DOHH2 (cell line): ENCODE results near the gene KCNQ1.

Experiments used
- H3F3A ChIP-seq: fragments of 200-600 bp; sonication (generic), shearing (Covaris generic); 2 replicates; pipeline ENCODE4 v1.6.0; 2016; ENCODE audit warnings: antibody characterized with exemption, mild to moderate bottlenecking; ENCODE audit not compliant: control insufficient read depth, insufficient read depth
- H3K27ac ChIP-seq: fragments of 200-600 bp; sonication (generic); 2 replicates; pipeline ENCODE4 v1.5.1; 2014; ENCODE audit warnings: low read depth, mild to moderate bottlenecking, low read length, moderate library complexity
- H3K27me3 ChIP-seq: fragments of 200-600 bp; sonication (generic); 2 replicates; pipeline ENCODE4 v1.6.1; 2014; ENCODE audit warnings: mild to moderate bottlenecking, low read length, mixed read lengths; ENCODE audit not compliant: control insufficient read depth
- H3K36me3 ChIP-seq: fragments of 200-600 bp; sonication (generic); 2 replicates; pipeline ENCODE4 v1.6.1; 2014; ENCODE audit warnings: mild to moderate bottlenecking, low read length, moderate library complexity, mixed read lengths; ENCODE audit not compliant: control insufficient read depth
- H3K4me1 ChIP-seq: fragments of 200-600 bp; sonication (generic); 2 replicates; pipeline ENCODE4 v1.6.1; 2014; ENCODE audit warnings: mild to moderate bottlenecking, low read length, mixed read lengths; ENCODE audit not compliant: control insufficient read depth
- H3K4me2 ChIP-seq: fragments of 200-600 bp; sonication (generic); 2 replicates; pipeline ENCODE4 v1.6.0; 2014; ENCODE audit warnings: mild to moderate bottlenecking, low read length, moderate library complexity
- H3K4me3 ChIP-seq: fragments of 200-600 bp; sonication (generic); 2 replicates; pipeline ENCODE4 v1.5.1; 2014; ENCODE audit warnings: mild to moderate bottlenecking, low read length, mixed read lengths
- H3K79me2 ChIP-seq: fragments of 200-600 bp; sonication (generic); 2 replicates; pipeline ENCODE4 v1.6.1; 2014; ENCODE audit warnings: mild to moderate bottlenecking, low read length, mixed read lengths; ENCODE audit not compliant: control insufficient read depth
- H3K9me2 ChIP-seq: fragments of 200-600 bp; sonication (generic); replicated peaks from 2 replicates; pipeline ENCODE4 v1.6.1; 2014; ENCODE audit warnings: mild to moderate bottlenecking, low read length, mixed read lengths; ENCODE audit not compliant: control insufficient read depth
- H3K9me3 ChIP-seq: fragments of 200-600 bp; sonication (generic); 2 replicates; pipeline ENCODE4 v1.6.1; 2014; ENCODE audit warnings: antibody characterized with exemption, low read length, mixed read lengths; ENCODE audit not compliant: control insufficient read depth, insufficient read depth
- H4K20me1 ChIP-seq: fragments of 200-600 bp; sonication (generic); 2 replicates; pipeline ENCODE4 v1.6.0; 2014; ENCODE audit warnings: low read depth, mild to moderate bottlenecking, antibody characterized with exemption, low read length, moderate library complexity; ENCODE audit not compliant: control insufficient read depth, insufficient read depth
- EZH2phosphoT487 ChIP-seq: fragments of 200-600 bp; sonication (generic); IDR thresholded peaks from 2 replicates; pipeline ENCODE4 v1.6.1; 2017; ENCODE audit warnings: borderline replicate concordance, mild to moderate bottlenecking, antibody characterized with exemption, low read length, moderate library complexity, mixed read lengths
- TF ChIP-seq, protein P1 (sequence below): fragments of 200-600 bp; sonication (generic); IDR thresholded peaks from one replicate; pipeline ENCODE4 v1.5.1; 2014; ENCODE audit warnings: antibody characterized with exemption, mild to moderate bottlenecking, low read depth, low read length; ENCODE audit not compliant: poor library complexity, severe bottlenecking

KCNQ1 gene

DNA sequence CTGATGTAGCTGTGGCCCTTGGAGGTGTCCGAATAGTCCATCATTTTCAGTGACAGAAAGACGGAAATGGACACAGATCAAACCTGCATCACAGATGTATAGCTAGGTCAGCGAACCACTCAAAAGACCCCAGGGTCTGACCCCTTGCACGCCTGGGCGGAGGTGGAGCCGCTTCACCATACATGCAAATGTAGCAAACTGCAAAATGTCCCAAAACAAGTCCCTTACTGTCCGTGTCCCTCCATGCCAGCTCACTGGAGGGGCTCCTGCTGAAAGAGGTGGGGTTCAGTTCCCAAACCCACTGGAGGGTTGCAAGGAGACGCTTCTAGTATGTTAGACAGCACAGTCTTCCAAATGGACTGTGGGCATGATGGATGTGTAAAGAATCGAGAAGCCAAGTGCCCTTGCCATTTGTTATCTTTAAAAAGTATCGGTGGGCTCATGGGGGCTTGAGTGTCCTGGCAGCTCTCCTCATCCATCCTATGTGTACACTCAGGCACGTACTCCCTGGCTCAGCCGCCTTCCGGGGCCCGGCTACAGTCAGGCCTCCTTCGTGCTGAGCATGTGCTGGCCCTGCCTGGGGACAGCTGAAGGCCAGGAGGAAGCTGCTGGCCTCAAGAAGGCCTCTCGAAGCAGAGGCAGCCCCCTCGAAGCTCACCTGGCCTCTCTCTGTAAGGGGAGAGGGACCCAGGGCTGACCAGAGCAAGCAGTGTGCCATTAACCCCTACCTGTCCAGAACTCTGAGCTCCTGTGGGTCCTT is 275.2 kb downstream of the KCNQ1 start:
- H3K79me2 ChIP-seq, result no peaks in the 10 kb centered on the region
- no peaks in the 10 kb centered on the region for H3K27me3 ChIP-seq
- no peak overlapping the region for H3K27ac ChIP-seq
- no peaks in the 10 kb centered on the region for H3K4me1 ChIP-seq
- no peaks in the 10 kb centered on the region for H3F3A ChIP-seq
- H3K4me3 ChIP-seq, result no peak overlapping the region
- H3K36me3 ChIP-seq, result no peaks in the 10 kb centered on the region
- no peaks in the 10 kb centered on the region for H3K9me3 ChIP-seq
- TF ChIP-seq, protein P1, sequence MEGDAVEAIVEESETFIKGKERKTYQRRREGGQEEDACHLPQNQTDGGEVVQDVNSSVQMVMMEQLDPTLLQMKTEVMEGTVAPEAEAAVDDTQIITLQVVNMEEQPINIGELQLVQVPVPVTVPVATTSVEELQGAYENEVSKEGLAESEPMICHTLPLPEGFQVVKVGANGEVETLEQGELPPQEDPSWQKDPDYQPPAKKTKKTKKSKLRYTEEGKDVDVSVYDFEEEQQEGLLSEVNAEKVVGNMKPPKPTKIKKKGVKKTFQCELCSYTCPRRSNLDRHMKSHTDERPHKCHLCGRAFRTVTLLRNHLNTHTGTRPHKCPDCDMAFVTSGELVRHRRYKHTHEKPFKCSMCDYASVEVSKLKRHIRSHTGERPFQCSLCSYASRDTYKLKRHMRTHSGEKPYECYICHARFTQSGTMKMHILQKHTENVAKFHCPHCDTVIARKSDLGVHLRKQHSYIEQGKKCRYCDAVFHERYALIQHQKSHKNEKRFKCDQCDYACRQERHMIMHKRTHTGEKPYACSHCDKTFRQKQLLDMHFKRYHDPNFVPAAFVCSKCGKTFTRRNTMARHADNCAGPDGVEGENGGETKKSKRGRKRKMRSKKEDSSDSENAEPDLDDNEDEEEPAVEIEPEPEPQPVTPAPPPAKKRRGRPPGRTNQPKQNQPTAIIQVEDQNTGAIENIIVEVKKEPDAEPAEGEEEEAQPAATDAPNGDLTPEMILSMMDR, result no peak
- H3K9me2 ChIP-seq, result no peaks in the 10 kb centered on the region
- H4K20me1 ChIP-seq, result no peaks in the 10 kb centered on the region
- H3K4me2 ChIP-seq, result no peak overlapping the region

DNA sequence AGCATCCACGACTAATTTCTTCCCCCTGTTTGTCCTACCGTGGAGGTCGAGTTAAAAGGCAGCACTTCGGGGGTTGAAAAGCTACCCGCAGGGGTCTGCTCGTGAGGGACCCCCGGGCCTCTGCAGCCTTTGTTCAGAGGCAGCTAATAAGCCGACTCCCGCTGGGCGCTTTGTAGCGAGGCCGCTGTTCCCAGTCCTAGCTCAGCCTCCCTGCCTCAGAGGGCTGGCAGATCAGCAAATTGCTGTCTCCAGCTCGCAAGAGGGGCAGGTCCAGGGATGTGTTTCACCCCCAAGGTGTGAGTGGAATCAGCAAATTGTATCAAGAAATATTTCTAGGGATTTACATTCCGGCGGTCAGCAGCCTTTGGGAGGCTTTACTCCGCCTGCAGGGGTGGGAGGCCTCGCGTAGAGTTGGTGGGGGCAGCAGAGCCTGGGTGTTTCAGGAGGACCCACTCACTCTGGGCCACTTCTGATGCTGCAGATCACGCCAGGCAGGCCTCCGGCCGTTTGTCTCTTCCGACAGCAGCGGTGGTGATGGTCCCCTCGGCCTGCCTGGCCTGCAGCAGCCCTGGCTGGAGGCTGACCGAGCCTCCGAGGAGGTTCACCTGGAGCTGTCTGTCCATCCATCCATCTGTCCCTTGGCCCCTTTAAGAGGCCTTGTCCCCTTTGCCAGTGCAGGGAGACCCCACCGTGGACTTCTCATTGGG is 276.6 kb downstream of the KCNQ1 start:
- no peaks in the 10 kb centered on the region for H3K36me3 ChIP-seq
- H3K4me1 ChIP-seq, result no peaks in the 10 kb centered on the region
- H3K27ac ChIP-seq, result no peak overlapping the region
- no peaks in the 10 kb centered on the region for H3K9me3 ChIP-seq
- no peaks in the 10 kb centered on the region for H3K79me2 ChIP-seq
- TF ChIP-seq EZH2phosphoT487, result no peak
- TF ChIP-seq, protein P1, result no peak
- H4K20me1 ChIP-seq, result no peaks in the 10 kb centered on the region
- H3F3A ChIP-seq, result no peaks in the 10 kb centered on the region
- H3K4me3 ChIP-seq, result no peak overlapping the region
- H3K4me2 ChIP-seq, result no peak overlapping the region
- H3K27me3 ChIP-seq, result no peaks in the 10 kb centered on the region
- no peaks in the 10 kb centered on the region for H3K9me2 ChIP-seq

DNA sequence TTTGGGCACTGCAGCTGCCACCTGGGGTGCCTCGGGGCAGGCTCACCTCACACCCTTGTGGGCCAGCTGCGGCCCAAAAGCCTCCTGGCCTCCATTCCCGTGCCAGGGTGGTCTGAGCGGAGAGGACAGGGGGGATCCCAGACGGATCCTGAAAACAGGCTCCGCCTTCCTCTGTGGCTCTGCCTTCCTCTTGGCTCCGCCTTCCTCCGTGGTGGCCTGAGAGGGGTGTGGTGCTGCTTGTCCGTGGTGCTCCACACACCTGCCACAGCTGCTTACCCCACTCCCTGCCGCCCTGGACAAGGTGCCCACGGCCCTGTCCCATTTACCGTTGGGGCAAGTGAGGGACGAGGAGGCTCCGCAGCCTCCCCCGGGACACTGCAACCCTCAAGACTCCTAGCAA is 278.1 kb downstream of the KCNQ1 start:
- no peak for TF ChIP-seq EZH2phosphoT487
- TF ChIP-seq, protein P1, result no peak
- no peak overlapping the region for H3K4me2 ChIP-seq
- no peaks in the 10 kb centered on the region for H4K20me1 ChIP-seq
- H3K79me2 ChIP-seq, result no peaks in the 10 kb centered on the region
- H3K9me3 ChIP-seq, result no peaks in the 10 kb centered on the region
- no peak overlapping the region for H3K27ac ChIP-seq
- no peaks in the 10 kb centered on the region for H3K9me2 ChIP-seq
- H3F3A ChIP-seq, result no peaks in the 10 kb centered on the region
- H3K4me1 ChIP-seq, result no peaks in the 10 kb centered on the region
- no peaks in the 10 kb centered on the region for H3K27me3 ChIP-seq
- H3K4me3 ChIP-seq, result no peak overlapping the region
- no peaks in the 10 kb centered on the region for H3K36me3 ChIP-seq
